Retinal pigment epithelial cell (primary cell): Measurements from ENCODE around the gene OR9A2.

Experiments used
- DNase-seq: peaks from one replicate; pipeline ENCODE4 v3.0.0-alpha.2; 2010; ENCODE audit warnings: low read depth
- H3K4me3 ChIP-seq: 2 replicates; pipeline ENCODE4 v1.5.1; 2011; ENCODE audit warnings: mild to moderate bottlenecking, low read length, control low read depth, moderate library complexity
- CTCF ChIP-seq: conservative IDR thresholded peaks from 2 replicates; pipeline ENCODE4 v1.5.1; 2011; ENCODE audit warnings: low read depth, low read length, control low read depth, inconsistent platforms

The OR9A2 gene

GRCh38 chr7:143013473-143013872, 13.5 kb downstream of the OR9A2 start:
- no peak overlapping the region for H3K4me3 ChIP-seq
- no peak for TF ChIP-seq CTCF
- no peak for DNase-seq

GRCh38 chr7:143012409-143012808, 14.5 kb downstream of the OR9A2 start:
- DNase-seq: no peak
- H3K4me3 ChIP-seq: no peak overlapping the region
- no peak for TF ChIP-seq CTCF

DNA sequence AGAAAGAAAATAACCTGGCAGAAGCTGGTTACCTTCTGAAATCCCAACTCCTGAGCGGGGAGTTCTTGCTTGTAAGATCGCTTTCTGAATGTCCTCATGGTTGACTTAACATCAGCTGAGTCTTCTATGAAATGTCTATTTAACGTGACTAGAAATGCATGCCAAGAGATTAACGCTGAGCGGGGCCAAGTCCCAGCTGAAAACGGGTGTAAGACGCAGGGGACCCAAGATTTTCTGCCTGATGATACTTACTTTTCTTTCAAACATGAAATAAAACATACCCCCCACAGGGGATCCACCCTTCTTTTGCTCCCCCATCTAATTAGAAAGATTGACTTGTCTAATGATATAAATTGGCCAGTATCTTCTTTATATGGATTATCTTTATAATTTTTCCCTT, 14.9 kb downstream of the OR9A2 start:
- no peak for DNase-seq
- TF ChIP-seq CTCF: no peak
- H3K4me3 ChIP-seq: no peak overlapping the region

GRCh38 chr7:143008007-143008901, 18.7 kb downstream of the OR9A2 start:
- H3K4me3 ChIP-seq: no peak overlapping the region
- no peak for DNase-seq
- peak; percentile 94 for TF ChIP-seq CTCF

GRCh38 chr7:143005632-143006260, 21.2 kb downstream of the OR9A2 start:
- no peak overlapping the region for H3K4me3 ChIP-seq
- no peak for DNase-seq
- TF ChIP-seq CTCF: no peak

GRCh38 chr7:143003393-143004051, 23.4 kb downstream of the OR9A2 start:
- H3K4me3 ChIP-seq: peak overlapping the region; percentile 5
- peak; percentile 75 for TF ChIP-seq CTCF
- DNase-seq: no peak
